Fibroblast of skin of left quadriceps (primary cell): ENCODE data around the gene CAPS2.

Source experiments
- DNase-seq, 2 experiments: peaks; one replicate each; pipeline ENCODE4 v3.0.0-alpha.2; 2013; ENCODE audit warnings: low read depth in 2 of 2

The CAPS2 gene

DNA sequence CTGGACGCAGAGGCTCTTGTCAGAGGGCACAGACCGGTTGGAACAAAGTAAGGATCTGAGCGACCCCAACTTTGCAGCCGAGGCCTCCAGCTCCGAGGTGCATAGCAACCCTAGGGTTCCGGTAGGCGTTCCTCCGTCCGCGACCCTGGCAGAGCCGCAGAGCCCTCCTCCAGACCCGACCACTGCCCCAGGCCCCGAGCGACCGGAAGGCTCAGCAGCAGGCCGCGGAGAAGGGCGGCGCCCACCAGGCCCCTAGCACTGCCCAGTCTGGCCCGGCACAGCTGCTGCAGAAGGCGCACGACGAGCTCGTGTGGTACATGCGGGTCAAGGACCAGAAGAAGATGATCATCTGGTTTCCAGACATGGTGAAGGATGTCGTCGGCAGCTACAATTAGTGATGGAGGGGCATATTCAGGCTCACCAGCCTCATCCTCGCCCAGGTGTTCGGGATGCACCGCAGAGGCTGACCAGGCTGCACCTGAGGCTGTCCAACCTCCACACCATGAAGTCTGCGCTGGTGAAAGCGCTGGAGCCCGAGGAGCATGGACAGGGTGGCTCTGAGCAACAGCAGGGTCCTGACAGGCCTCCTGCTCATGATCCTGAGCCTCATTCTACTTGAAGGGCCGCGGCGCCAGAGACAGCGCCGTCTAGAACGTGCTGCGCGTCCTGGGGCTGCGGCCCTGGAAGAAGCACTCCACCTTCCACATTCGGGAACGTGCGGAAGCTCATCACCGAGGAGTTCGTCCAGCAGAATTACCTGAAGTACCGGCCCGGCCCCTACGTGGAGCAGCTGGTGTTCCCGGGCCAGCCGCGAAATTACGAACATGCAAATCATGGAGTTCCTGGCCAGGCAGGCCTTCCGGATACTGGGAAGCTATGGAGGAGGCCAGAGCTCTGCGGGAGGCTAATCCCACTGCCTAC is 24.5 kb downstream of the CAPS2 start:
- no peak for DNase-seq

DNA sequence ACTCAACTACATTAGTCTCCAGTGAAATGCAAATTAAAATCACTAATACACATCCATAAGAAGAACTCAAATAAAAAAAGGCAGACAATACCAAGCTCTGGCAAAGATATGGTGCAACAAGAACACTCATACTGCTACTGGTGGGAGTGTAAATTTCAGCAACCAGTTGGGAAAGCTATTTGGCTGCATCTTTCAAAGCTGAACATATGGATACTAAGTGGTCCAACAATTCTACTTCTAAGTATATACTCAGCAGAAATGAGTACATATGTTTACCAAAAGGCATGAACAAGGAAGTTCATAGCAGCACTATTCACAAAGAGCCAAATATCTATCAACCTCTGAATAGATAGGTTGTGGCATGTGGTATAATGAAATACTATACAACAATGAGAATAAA is 27.3 kb downstream of the CAPS2 start:
- DNase-seq, result no peak

DNA sequence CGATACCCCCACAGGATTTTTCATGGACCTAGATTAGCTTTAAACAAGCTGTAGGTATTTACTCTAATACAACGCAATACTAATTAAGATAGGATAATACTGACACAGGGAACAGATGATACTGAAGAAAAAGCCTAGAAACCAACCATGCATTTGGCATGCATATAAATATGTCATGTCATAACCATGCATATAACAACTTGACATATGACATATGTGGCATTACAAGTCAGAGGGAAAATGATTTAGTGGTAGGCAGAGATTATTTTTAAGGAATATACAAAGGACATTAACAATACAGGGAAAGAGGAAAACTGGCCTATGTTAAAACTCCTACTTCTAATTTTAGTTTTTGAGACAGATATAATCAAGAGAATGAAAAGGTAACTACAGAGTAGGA is 27.9 kb downstream of the CAPS2 start:
- DNase-seq, result no peak

DNA sequence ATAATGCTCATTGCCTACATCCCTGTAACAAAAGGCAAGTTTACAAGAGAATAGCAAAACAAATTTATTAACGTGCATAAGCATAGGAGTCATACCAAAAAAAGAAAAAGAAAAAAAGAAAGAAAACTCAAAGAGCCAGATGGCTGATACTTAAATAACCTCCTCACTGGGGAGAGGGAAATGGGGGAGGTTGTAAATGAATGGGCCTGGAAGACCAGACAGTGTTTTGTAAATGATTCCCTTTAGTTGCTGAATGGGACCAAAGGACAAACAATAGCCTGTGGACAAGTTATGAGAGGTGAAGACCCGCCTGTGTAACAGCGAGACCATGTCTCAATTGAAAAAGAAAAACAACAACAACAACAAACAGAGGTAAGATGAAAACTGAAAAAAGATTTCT is 35.3 kb downstream of the CAPS2 start:
- DNase-seq, result no peak

DNA sequence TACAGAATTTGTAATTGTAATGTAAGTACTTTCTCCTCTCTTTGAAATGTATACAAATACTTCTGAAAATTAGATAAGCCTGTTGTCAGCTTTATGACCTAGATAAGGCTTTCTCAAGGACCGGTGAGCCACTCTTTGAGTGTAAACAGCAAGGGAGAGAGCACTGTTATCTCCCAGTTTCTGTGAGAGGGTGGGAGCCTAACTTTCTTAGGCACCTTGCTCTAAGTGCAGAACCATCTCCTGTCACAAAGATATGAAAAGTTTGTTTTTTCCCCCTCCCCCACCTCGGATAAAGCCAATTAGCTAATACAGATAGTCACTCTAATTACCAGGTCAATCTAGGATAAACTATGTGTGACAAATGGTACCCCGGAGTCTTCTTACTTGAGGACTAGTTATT is 35.8 kb downstream of the CAPS2 start:
- DNase-seq, result no peak

DNA sequence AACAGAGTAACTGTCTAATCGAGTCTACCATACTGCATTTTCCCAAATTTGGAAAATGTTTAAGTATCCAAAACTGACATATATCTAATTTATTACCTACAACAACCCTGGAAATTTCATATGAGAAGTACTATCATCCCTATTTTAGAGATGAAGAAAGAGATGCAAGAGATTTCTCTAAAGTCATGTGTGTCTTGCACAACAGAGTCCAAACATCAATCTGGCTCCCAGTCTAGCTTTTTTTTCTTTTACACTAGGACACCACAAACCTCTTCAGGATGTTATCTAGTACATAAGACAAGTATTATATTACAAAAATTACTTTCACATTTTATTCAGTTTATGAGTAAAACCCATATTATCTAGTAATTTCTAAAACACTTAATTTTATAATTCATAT is 39.1 kb downstream of the CAPS2 start:
- no peak for DNase-seq

DNA sequence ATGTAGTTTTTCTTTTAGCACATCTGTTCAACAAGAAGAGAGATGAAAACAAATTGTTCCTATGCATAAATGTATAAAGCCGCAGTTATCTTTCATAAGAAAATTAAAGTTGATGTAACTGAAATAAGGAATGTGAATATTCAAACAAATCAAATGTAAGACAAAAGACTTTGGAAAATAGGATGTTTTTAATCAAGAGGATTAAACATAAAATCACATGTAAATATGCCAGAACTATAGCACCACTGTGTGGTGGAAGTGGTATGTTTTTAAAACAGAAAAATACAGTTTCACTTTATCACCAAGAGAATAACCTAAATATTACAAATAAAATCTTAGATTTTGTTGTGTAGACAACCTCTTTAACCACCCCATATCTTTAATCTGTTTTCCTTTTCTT is 40.4 kb downstream of the CAPS2 start:
- no peak for DNase-seq

DNA sequence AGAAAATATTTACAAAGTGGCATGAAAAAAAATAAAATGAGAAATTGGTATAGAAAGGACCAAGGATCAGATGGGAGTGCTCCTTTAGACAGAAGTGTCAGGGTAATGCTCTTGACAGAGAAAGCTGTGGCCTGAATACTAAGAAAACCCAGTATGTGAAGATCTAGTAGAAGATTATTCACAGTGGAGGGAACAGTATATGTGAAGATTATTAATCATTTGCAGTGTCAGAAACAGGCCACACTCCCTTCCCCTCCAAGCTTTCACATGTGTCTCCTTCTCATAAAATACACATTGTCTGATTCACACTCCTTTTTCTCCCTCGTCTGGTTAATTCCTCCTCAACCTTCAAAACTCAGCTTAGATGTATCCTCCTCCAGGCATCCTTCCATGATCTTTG is 41.3 kb downstream of the CAPS2 start:
- no peak for DNase-seq

DNA sequence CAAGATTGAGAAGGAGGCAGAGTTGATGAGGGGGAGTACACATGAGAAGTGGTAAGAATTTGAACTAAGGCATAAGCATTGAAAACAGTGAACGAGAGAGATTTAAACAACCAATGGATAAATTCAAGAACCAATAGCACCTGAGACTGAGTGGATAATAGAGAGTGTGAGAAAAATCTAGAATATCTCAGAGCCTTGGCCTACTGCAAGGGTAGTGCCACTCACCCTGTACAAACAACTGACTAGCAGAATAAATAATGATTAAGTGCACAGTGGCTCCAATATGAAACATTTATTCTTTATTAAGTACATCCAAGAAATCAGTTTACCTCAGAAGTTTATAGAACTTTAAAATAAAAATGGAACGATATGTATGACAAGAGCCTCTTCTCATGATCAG is 54.4 kb downstream of the CAPS2 start:
- no peak for DNase-seq

DNA sequence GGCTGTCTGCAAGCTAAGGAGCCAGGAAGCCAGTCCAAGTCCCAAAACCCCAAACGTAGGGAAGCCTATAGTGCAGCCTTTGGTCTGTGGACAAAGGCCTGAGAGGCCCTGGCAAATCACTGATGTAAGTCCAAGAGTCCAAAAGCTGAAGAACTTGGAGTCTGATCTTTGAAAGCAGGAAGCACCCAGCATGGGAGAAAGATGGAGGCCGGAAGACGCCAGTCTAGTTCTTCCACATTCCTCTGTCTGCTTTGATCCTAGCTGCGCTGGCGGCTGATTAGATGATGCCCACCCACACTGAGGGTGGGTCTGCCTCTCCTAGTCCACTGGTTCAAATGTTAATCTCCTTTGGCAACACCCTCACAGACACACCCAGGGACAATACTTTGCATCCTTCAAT is 58.5 kb downstream of the CAPS2 start:
- DNase-seq, result no peak

DNA sequence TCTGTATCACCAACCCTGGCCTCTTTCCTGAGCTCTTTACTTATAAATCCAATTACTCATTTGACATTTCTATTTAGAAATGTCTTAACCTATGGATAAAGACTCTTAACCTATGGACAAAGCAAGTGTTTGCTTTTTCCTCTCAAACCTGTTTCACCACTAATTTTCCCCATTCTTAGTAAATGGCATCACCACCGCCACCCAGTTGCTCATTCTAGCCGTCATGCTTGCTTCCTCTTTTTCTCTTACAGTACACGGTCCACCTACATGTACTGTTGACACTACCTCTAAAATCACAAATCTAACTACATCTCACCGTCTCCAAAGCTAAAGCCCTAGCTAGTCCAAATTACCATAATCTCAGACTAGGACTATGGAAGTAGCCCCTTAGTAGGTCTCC is 60.0 kb downstream of the CAPS2 start:
- no peak for DNase-seq

DNA sequence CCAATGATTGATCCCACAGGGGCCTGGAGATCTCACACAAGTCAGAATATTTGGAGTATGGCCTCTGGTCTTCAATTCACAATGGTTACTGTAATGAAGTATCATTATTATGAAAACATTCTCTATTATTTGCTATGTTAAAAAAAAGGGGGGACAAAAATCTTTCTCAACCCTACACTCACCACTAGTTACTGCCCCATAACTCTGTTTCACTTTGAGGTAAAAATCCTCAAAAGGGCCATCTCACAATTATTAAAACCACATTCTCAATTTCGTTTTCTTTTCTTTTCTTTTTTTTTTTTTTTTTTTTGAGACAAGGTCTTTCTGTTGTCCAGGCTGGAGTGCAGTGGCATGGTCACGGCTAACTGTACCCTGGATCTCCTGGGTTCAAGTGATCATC is 60.9 kb downstream of the CAPS2 start:
- no peak for DNase-seq

DNA sequence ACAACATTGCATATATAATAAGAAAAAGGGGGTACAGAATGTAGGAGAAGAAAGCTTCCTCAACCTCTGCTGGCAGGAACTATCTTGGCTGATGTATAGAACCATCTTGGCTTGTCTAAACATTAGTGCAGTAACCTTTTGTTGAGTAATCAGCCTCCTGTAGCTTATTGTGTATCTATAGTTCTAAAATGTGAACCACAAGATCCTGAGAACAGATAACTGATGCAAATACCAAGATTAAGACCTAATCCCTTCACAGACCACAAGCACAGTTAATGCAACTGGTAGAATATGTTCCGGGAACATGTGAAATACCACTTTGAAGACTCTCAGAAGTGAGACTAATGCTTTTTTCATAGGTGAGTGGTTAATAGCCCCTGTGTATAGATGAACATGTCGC is 69.8 kb downstream of the CAPS2 start:
- no peak for DNase-seq

DNA sequence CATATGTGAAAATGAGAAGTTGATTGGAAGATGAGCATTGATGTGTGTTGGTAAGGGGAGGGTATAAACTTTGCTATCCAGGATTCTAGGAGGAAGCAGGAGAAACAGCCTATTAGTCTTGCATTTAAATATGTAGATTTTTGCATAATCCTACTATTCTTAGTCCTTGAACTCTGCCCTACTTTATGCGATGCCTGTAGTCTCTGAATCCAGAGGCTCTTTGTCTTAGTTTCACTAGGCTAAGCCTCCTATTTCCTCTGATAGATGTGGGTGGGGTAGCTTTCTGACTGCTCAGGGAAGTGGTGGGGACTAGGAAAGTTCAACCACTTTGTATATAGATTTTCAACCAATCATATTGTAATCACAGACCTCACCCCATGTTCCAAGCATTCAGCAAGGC is 71.0 kb downstream of the CAPS2 start:
- DNase-seq, result no peak

DNA sequence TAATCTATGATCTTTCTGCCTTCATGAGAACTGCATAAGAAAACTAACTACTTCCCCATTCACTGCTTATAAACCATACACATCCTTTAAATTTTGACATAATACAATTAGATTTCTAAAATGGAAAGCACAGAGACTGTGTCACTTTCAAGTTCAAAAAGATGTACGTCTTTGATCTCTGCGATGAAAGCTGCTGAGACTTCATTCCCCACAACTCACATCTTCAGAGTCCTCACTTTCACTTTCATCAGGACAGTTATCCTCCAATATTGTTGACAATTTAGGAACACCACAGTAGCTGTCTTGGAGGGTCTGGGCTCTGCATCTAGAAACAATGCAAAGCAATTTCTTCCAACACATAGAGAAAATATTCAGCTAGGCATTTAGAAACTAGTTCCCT is 72.6 kb downstream of the CAPS2 start:
- DNase-seq, result no peak

DNA sequence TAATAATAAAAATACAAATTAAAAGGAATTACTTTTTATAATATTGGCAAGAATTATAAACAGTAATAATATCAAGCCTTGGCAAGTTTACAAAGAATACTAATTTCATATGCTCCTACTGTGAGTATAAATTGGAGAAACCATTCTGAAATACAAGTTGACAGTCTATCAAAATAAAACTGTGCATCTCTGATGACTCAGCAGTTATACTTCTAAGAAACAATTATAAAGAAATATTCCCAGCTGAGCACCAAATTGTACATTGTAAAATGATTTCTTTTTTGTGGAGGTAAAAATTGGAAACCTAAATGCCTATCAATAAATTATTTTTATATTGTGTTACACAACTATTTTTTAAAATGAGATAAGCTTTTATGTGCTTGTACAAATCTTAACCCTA is 85.0 kb downstream of the CAPS2 start:
- DNase-seq, result no peak

DNA sequence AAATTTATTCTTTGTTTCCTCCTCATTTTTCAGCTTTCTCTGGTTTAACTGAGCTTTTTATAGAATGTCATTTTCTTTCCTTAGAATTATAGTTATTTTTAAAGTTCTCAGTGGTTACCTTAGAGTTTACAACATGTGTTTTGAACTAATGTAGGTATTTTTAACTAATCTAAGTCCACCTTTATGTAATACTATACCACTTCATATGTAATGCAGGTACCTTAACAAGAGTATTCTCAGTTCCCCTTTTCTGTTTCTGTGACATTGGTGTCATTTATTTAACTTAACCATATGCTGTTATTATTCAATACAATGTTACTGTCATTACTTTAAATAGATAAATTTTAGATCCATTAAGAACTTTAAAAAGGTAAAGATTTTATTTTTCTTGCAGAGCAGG is 90.1 kb downstream of the CAPS2 start:
- DNase-seq, result no peak

DNA sequence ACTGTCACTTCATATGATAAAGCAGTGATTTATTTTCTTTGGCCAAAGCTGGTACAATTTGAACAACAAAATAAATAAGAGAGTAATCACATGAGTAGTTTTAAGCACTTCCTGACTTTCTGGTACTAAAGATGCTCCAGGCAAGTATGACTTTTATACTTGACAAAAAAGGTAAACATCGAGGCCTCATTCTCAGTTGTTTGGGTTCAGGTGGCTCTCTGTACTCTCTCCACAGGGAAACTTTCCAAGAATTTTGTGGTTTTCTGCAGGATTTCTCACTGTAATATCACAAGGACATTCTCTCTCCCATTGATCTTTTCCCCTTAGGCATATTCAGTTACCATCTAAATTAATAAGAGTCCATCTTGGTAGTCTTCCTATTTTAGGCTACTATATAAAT is 93.9 kb downstream of the CAPS2 start:
- no peak for DNase-seq

DNA sequence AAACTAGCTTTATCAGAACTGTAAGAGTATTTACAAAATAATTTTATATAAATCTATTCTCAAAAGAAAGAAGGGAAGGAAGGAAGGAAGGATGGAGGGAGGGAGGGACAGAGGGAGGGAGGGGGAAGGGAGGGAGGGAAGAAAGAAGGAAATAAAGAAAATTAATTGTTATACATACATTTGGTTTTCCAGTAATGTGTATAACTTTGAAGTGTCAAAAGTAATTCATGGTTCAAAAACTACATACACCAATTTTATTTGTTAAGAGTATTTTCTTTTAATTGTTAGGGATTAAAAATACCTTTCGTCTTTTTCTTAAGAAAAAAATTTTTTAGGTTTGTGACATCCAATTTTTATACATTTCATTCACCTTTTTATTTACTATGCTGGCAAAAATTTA is 103.0 kb downstream of the CAPS2 start:
- DNase-seq, result no peak
